Measurements from ENCODE around the gene AGBL4.
"Not testable (repeated sequence)": the region's sequence is repeated elsewhere in the genome, so short reads cannot be mapped to it uniquely, and the experiment has no call there.

AGBL4 gene

DNA sequence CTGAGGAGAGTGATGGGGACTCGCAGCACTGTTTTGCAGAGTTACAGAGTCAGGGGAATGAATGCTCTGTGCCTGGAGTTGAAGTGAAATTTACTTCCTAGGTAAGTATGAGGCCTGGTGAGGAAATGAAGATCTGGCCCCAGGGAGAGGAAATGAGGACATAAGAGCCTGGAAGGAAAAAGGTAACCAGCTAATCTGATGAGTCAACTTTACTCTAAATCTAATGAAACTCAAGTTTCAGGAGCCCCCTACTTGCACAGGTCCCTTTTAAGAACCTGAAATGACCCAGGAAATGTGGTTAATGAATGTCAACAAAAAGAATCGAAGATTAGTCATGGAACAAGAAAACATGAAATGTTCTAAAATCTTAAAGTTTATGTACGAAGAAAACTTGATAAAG lies 599.0 kb downstream of the AGBL4 start:
- no peak for DNase-seq

- DNase-seq, result no peak
Measured at GRCh38 chr1:49416758-49417157, 607.0 kb downstream of the AGBL4 start.

- no peak for DNase-seq
Measured at GRCh38 chr1:49408346-49408745, 615.4 kb downstream of the AGBL4 start.

DNA sequence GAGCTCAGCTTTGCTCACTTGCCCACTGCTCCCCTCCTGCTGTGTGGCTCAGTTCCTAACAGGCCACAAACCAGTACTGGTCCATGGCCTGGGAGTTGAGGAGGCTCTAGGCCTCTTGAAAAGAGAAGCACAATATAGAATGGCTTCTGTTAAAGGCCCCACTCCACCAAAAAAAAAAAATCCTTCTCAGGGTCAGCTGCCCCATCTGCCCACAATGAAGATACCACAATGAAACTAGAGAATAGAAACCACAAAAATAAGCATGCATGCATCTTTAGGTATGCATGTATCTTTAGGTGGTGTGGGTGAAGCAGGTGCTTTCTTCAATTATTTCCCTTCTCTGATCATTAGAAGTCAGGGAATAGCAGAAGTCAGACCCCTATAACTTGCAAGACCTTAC lies 626.7 kb downstream of the AGBL4 start:
- no peak for DNase-seq

DNA sequence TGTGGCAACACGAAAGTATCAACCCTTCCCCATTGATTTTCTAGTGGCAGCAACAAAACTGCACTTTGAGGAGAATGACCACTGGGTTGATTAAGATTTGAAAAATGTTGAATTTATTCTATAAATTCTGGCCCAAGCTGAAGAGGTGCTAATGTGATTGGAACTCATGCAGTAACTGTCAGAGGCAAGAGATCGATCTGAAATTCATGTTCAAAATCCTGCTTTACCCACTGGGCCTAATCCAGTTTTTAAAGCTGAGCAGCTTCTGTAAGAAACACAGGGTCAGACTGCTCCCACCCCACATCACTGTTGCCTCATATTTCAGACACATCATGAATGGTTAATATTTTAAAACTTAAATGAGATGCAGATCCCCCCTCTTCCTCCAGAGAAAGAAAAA lies 629.6 kb downstream of the AGBL4 start:
- DNase-seq, result no peak

- DNase-seq, result no peak
Measured at GRCh38 chr1:49389699-49390098, 634.1 kb downstream of the AGBL4 start.

GRCh38 chr1:49364676-49365075 lies 659.1 kb downstream of the AGBL4 start:
- DNase-seq, result no peak

GRCh38 chr1:49363628-49364027 lies 660.1 kb downstream of the AGBL4 start:
- DNase-seq, result no peak

DNA sequence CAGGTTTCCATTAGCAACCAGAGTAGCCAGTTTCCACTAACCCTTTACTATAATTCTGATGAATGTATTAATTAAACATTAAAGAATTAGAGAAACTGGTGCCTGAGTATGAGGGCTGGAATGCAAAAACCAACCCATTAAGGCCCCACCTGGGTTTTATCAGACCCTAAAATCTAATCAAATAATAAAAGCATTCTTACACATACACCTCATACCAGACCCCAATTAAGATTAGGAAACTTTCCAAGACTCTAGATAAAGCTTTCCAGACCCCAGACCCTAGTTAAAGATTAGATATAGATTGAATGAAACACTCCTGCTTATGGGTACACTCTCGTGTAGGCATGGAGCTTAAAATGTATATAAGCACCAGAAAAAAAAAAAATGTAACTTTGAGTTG lies 665.7 kb downstream of the AGBL4 start:
- DNase-seq, result no peak

DNA sequence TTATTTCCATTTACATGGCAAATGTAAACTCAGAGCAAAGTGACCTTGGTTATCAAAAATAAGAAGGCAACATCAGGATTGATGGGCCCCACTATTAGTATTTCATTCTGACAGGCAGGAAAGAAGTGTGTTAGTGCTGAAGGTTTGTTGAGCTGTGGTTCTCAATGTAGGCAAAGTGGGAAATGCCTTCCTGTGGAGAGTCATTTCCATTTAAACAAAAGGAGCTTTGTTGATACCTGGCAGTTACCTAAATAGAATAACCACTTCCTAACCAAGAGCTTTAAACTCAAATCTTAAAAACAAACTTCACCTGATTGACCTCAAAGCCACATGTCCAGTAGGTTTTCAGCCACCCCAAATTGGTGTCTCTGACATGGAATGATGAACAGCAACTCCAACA lies 667.2 kb downstream of the AGBL4 start:
- DNase-seq, result no peak

DNA sequence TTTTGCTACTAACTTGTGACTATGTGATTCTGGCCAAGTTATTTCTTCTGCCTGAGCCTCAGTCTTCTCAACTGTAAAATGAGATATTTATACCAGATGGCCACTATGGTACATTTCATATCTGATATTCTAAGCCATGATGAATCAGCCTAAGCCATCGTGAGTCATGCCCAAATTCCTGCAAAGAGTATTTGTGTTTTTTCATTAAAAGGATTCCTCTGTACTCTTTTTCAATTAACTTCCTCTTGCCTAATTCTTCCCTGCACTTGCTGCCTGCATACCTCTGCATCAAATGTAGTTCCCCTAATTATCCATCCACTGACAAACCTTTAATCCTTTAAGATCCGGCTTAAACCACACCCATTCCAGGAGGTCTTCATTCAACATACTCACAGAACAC lies 672.0 kb downstream of the AGBL4 start:
- no peak for DNase-seq

- no peak for DNase-seq
Measured at GRCh38 chr1:49346767-49347349, 676.9 kb downstream of the AGBL4 start.

- no peak for DNase-seq
Measured at GRCh38 chr1:49340576-49340975, 683.2 kb downstream of the AGBL4 start.

DNA sequence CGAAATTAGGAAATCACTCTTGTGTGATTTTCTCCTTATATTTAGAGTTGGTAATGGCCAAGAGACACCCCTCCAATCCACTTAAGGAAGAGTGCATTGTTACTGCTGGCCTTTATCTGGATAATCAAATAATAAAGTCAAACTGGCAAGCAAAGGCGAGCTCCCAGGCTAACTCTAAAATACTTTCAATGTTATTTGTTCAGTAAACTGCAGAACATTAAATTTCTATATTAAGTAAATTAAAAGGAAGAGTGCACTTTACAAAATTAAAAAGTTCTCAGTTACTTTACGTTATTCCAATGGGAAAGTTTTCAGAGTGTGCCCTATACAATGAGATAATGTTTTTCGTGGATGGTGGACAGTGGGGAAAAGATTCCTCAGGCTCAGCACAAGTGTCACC lies 684.7 kb downstream of the AGBL4 start:
- no peak for DNase-seq

GRCh38 chr1:49337251-49337650 lies 686.5 kb downstream of the AGBL4 start:
- no peak for DNase-seq

DNA sequence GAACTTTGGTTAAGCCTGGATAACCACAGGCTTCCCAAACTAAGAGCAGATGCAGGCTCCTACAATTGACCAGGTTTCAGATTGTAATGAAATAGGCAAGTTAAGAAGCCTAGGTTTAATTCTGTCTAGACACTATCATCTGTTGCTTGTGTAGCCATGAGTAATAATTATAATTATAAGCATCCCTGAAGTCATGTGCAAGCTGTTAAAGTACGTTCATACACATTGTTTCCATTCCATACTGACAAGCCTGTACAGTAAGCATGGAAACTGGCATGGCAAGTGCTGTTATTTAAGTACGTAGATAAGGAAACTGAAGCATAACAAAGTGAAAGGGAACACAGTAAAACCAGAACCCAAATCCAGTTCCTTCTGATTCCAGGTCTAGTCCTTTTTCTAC lies 689.8 kb downstream of the AGBL4 start:
- no peak for DNase-seq

DNA sequence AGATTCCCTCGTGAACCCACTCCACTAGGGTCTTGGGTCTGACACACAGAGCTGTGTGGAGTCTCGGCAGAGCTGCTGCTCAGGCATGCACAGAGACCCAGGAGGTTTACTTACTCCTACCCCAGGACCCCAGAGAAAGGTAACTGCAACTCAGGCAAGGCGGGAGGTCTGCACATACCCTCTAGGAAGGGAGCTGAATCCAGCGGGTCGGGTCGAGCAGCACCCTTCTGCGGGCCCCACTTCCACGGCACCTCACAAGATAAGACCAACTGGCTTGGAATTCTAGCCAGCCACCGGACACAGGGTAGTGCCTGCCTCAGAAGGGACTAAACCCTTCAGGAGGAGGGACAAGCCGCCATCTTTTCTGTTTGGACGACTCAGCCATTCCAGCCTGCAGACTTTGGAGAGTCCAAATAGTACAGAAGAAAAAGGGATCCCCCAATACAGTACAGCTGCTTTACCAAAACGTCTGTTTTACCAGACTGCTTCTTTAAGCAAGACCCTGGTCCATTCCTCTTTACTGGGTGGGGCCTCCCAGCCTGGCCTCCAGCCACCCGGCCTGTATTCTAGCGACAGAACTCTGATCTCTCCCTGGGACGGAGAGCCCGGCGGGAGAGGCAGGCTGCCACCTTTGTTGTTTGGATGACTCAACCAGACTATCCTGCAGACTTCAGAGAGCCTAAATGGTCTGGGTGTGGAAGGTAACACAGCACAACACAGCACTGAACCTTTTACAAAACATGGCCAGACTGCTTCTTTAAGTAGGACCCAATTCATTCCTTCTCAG lies 692.5 kb downstream of the AGBL4 start:
- DNase-seq, result no peak

DNA sequence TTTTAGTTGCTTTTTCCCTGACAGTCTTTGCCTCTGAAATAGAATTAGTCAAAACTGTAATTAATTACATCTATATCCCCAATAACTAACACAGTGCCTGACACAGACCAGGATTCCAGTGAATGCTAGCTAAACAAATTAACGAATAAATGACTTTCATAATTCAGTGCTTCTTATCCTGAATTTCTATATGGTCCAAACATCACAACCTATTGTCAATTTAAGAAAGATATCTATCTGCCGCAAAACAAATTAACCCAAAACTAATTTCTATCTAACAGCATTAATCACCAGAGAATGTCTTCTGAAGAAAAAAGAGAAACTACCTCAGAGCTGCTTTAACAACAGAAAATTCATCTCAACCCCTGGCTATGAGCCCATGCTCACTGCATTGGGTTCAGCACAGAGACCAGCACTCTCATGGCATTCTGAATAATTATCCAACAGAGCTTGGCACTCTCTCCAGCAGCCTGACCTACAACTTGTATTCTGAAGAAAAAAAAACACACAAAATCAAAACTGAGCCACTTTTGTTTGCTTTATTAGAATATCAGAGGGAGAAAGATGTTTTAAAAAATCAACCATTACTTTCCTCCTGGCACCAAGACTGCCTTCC lies 699.7 kb downstream of the AGBL4 start:
- DNase-seq, result no peak

GRCh38 chr1:49320493-49320892 lies 703.3 kb downstream of the AGBL4 start:
- DNase-seq, result not testable (repeated sequence)

- no peak for DNase-seq
Measured at GRCh38 chr1:49319426-49319963, 704.3 kb downstream of the AGBL4 start.

DNA sequence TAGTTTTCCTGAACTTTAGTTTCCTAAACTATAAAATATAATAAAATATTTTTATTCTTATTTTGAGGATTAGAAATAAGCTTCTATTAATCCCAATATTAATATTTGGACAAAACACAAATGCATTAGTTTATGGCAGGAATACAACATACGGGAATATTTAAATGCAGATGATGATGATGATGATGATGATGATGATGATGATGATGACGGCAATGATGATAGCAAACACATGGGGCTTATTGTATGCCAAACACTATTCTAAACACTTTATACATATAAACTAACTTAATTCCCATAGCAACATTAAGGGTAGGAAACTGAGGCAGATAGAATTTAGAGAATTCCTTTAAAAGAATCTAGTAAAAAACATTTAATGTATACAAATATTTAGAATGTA lies 705.5 kb downstream of the AGBL4 start:
- DNase-seq, result no peak

- DNase-seq, result no peak
Measured at GRCh38 chr1:49307457-49307856, 716.3 kb downstream of the AGBL4 start.

DNA sequence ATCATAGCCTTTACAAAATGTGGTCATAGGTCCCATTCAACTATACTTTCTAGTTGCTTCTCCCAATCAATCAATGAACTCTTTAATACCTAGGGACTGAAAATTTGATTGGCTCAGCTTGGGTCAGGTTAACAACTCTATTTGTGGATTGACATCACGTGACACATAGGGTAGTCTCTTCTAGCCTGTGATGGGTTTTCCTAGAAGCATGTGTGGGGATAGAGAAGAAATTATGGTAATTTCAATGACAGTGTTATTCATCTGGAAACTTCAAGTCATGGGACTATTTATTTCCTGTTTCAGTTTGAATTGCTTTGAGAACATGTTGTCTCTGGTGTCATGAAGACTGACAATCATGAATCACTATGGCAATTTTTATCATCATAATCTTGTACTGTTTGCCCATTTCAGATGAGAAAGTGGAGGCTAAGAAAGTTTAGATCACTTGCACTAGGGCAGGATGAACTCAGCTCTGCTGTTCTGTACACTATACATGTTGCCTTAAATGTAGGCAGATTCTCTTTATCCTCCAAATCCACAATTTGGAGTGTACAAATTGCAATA lies 717.2 kb downstream of the AGBL4 start:
- no peak for DNase-seq

DNA sequence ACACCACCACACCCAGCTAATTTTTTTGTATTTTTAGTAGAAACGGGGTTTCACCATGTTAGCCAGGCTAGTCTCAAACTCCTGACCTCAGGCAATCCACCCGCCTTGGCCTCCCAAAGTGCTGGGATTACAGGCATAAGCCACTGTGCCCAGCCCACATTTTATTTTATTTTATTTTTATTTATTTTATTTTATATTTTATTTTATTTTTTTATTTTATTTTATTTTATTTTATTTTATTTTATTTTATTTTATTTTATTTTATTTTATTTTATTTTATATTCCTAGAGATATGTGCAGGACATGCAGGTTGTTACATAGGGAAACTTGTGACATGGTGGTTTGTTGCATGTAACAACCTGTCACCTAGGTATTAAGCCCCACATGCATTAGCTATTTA lies 721.4 kb downstream of the AGBL4 start:
- DNase-seq, result not testable (repeated sequence)
